ENCODE measurements around the gene TIMELESS.
"Not testable (repeated sequence)": the region's sequence is repeated elsewhere in the genome, so short reads cannot be mapped to it uniquely, and the experiment has no call there.

Gene TIMELESS

GRCh38 chr12:56408799-56409417, 40.3 kb downstream of the TIMELESS start:
- H3K23ac ChIP-seq (ENCODE audit: low read length in 2 of 2) = no peak overlapping the region
- WGBS = 96% methylated on average over 4 of the region's 5 CpGs

GRCh38 chr12:56404227-56404626, 45.0 kb downstream of the TIMELESS start:
- 98% methylated on average over 1 of the region's 3 CpGs for WGBS
- not testable (repeated sequence) for H4K8ac ChIP-seq (ENCODE audit: low read length); H3K4ac ChIP-seq (ENCODE audit: low read depth in 1 of 2, low read length in 2 of 2); H3K14ac ChIP-seq (ENCODE audit: low read length in 2 of 2); H3K4me1 ChIP-seq (ENCODE audit: control insufficient read depth, insufficient read depth, low read depth, low read length); H3K9ac ChIP-seq (ENCODE audit: low read length); H3K18ac ChIP-seq (ENCODE audit: low read depth in 1 of 2, low read length in 2 of 2); H3K23ac ChIP-seq (ENCODE audit: low read length in 2 of 2); DNase-seq; H3K79me1 ChIP-seq (replicated peaks; ENCODE audit: low read length, poor library complexity, severe bottlenecking); H3K9me3 ChIP-seq (ENCODE audit: control insufficient read depth, low read length); H3K27ac ChIP-seq (ENCODE audit: low read length, poor library complexity, severe bottlenecking); H2BK5ac ChIP-seq (ENCODE audit: low read depth, low read length, poor library complexity, severe bottlenecking); H2AFZ ChIP-seq (ENCODE audit: low read depth, low read length); H3K36me3 ChIP-seq (ENCODE audit: control insufficient read depth in 1 of 2, insufficient read depth in 2 of 2, low read depth in 1 of 2, low read length in 2 of 2); H2BK15ac ChIP-seq (ENCODE audit: low read depth, poor library complexity, severe bottlenecking); H2BK12ac ChIP-seq (ENCODE audit: low read length in 2 of 2); H4K91ac ChIP-seq (ENCODE audit: low read length); H2AK5ac ChIP-seq (ENCODE audit: low read length, severe bottlenecking); H3K4me3 ChIP-seq (ENCODE audit: insufficient read depth in 1 of 2, low read depth in 1 of 2, low read length in 2 of 2); H2BK120ac ChIP-seq (ENCODE audit: low read depth, low read length); H3K27me3 ChIP-seq (ENCODE audit: control insufficient read depth in 1 of 2, insufficient read depth in 1 of 2, low read length in 2 of 2); H3K4me2 ChIP-seq (ENCODE audit: low read length, poor library complexity, severe bottlenecking)

More at GRCh38 chr12:56408799-56409417, 40.3 kb downstream of the TIMELESS start:
- Histone ChIP-seq H3K27me3 (ENCODE audit: control insufficient read depth in 1 of 2, insufficient read depth in 1 of 2, low read length in 2 of 2) (no peaks in the 10 kb centered on the region), H3K4me1 (ENCODE audit: control insufficient read depth, insufficient read depth, low read depth, low read length) (no peaks in the 10 kb centered on the region), H3K4me2 (ENCODE audit: low read length, poor library complexity, severe bottlenecking) (no peak overlapping the region), H4K91ac (ENCODE audit: low read length) (no peak overlapping the region), H2BK5ac (ENCODE audit: low read depth, low read length, poor library complexity, severe bottlenecking) (no peak overlapping the region), H3K27ac (ENCODE audit: low read length, poor library complexity, severe bottlenecking) (no peak overlapping the region), H3K79me1 (replicated peaks; ENCODE audit: low read length, poor library complexity, severe bottlenecking) (no peaks in the 10 kb centered on the region), H3K9me3 (ENCODE audit: control insufficient read depth, low read length) (no peaks in the 10 kb centered on the region), H2AFZ (ENCODE audit: low read depth, low read length) (no peak overlapping the region), H3K36me3 (ENCODE audit: control insufficient read depth in 1 of 2, insufficient read depth in 2 of 2, low read depth in 1 of 2, low read length in 2 of 2) (peaks cover 0 to 13% of the 10 kb centered on the region in 2 experiments), H3K4ac (ENCODE audit: low read depth in 1 of 2, low read length in 2 of 2) (no peak overlapping the region), H2BK120ac (ENCODE audit: low read depth, low read length) (no peak overlapping the region), H2AK5ac (ENCODE audit: low read length, severe bottlenecking) (no peak overlapping the region), H2BK15ac (ENCODE audit: low read depth, poor library complexity, severe bottlenecking) (no peak overlapping the region), H3K4me3 (ENCODE audit: insufficient read depth in 1 of 2, low read depth in 1 of 2, low read length in 2 of 2) (no peak overlapping the region), H3K18ac (ENCODE audit: low read depth in 1 of 2, low read length in 2 of 2) (no peak overlapping the region), H4K8ac (ENCODE audit: low read length) (no peak overlapping the region), H2BK12ac (ENCODE audit: low read length in 2 of 2) (no peak overlapping the region), H3K14ac (ENCODE audit: low read length in 2 of 2) (no peak overlapping the region), H3K9ac (ENCODE audit: low read length) (no peak overlapping the region)
- no peak for DNase-seq

GRCh38 chr12:56401612-56402011, 47.6 kb downstream of the TIMELESS start:
- not testable (repeated sequence) for H2BK5ac ChIP-seq (ENCODE audit: low read depth, low read length, poor library complexity, severe bottlenecking); H3K23ac ChIP-seq (ENCODE audit: low read length in 2 of 2); H3K4me3 ChIP-seq (ENCODE audit: insufficient read depth in 1 of 2, low read depth in 1 of 2, low read length in 2 of 2); DNase-seq; H3K4ac ChIP-seq (ENCODE audit: low read depth in 1 of 2, low read length in 2 of 2); H3K27me3 ChIP-seq (ENCODE audit: control insufficient read depth in 1 of 2, insufficient read depth in 1 of 2, low read length in 2 of 2); H2BK120ac ChIP-seq (ENCODE audit: low read depth, low read length); H2AFZ ChIP-seq (ENCODE audit: low read depth, low read length); H4K91ac ChIP-seq (ENCODE audit: low read length); H2BK15ac ChIP-seq (ENCODE audit: low read depth, poor library complexity, severe bottlenecking); H2BK12ac ChIP-seq (ENCODE audit: low read length in 2 of 2); H3K36me3 ChIP-seq (ENCODE audit: control insufficient read depth in 1 of 2, insufficient read depth in 2 of 2, low read depth in 1 of 2, low read length in 2 of 2); H3K9ac ChIP-seq (ENCODE audit: low read length); H4K8ac ChIP-seq (ENCODE audit: low read length); H3K18ac ChIP-seq (ENCODE audit: low read depth in 1 of 2, low read length in 2 of 2); H3K4me2 ChIP-seq (ENCODE audit: low read length, poor library complexity, severe bottlenecking); H2AK5ac ChIP-seq (ENCODE audit: low read length, severe bottlenecking); H3K4me1 ChIP-seq (ENCODE audit: control insufficient read depth, insufficient read depth, low read depth, low read length); H3K14ac ChIP-seq (ENCODE audit: low read length in 2 of 2); H3K27ac ChIP-seq (ENCODE audit: low read length, poor library complexity, severe bottlenecking); H3K79me1 ChIP-seq (replicated peaks; ENCODE audit: low read length, poor library complexity, severe bottlenecking)
- peaks cover 13% of the 10 kb centered on the region for H3K9me3 ChIP-seq (ENCODE audit: control insufficient read depth, low read length)

- not testable (repeated sequence) for H2AK5ac ChIP-seq (ENCODE audit: low read length, severe bottlenecking); H2BK12ac ChIP-seq (ENCODE audit: low read length in 2 of 2); H4K91ac ChIP-seq (ENCODE audit: low read length); DNase-seq; H3K4ac ChIP-seq (ENCODE audit: low read depth in 1 of 2, low read length in 2 of 2); H2BK120ac ChIP-seq (ENCODE audit: low read depth, low read length); H3K36me3 ChIP-seq (ENCODE audit: control insufficient read depth in 1 of 2, insufficient read depth in 2 of 2, low read depth in 1 of 2, low read length in 2 of 2); H3K27ac ChIP-seq (ENCODE audit: low read length, poor library complexity, severe bottlenecking); H2BK15ac ChIP-seq (ENCODE audit: low read depth, poor library complexity, severe bottlenecking); H2BK5ac ChIP-seq (ENCODE audit: low read depth, low read length, poor library complexity, severe bottlenecking); H3K4me3 ChIP-seq (ENCODE audit: insufficient read depth in 1 of 2, low read depth in 1 of 2, low read length in 2 of 2); H3K4me1 ChIP-seq (ENCODE audit: control insufficient read depth, insufficient read depth, low read depth, low read length); H3K18ac ChIP-seq (ENCODE audit: low read depth in 1 of 2, low read length in 2 of 2); H2AFZ ChIP-seq (ENCODE audit: low read depth, low read length); H4K8ac ChIP-seq (ENCODE audit: low read length); H3K79me1 ChIP-seq (replicated peaks; ENCODE audit: low read length, poor library complexity, severe bottlenecking); H3K4me2 ChIP-seq (ENCODE audit: low read length, poor library complexity, severe bottlenecking); H3K23ac ChIP-seq (ENCODE audit: low read length in 2 of 2); H3K14ac ChIP-seq (ENCODE audit: low read length in 2 of 2); H3K9ac ChIP-seq (ENCODE audit: low read length); H3K27me3 ChIP-seq (ENCODE audit: control insufficient read depth in 1 of 2, insufficient read depth in 1 of 2, low read length in 2 of 2)
- peaks cover 13% of the 10 kb centered on the region for H3K9me3 ChIP-seq (ENCODE audit: control insufficient read depth, low read length)
- WGBS = 56% methylated on average over 1 of the region's 3 CpGs
Measured at GRCh38 chr12:56401125-56401524, 48.1 kb downstream of the TIMELESS start.

All from mesenchymal stem cell (in vitro differentiated cells and primary cell).